Uterus (tissue), 2 donors: ENCODE results near the gene ECHS1.

Experiments
- CTCF ChIP-seq, 4 experiments: fragments of 200-600 bp in 2 of 4; fragments of 450-650 bp in 2 of 4; sonication (generic) in 2 of 4; IDR thresholded peaks; one replicate each; pipeline ENCODE4 v1.5.1; 2016 to 2019; ENCODE audit warnings: antibody characterized with exemption in 4 of 4, mild to moderate bottlenecking in 2 of 4, moderate library complexity in 1 of 4
- POLR2A ChIP-seq, 2 donors: fragments of 450-650 bp; IDR thresholded peaks; one replicate each; pipeline ENCODE4 v1.6.1; 2016; ENCODE audit warnings: antibody characterized with exemption in 2 of 2, mild to moderate bottlenecking in 1 of 2, moderate library complexity in 1 of 2

GRCh38 chr10:133336577-133337369 is 36.4 kb downstream of the ECHS1 start, which contains the start of gene CALY:
- TF ChIP-seq CTCF (IDR thresholded peaks at IDR 0.05) (no peak), POLR2A (IDR thresholded peaks at IDR 0.05) (no peak)
